ENCODE measurements around the gene APPL1.

DNA sequence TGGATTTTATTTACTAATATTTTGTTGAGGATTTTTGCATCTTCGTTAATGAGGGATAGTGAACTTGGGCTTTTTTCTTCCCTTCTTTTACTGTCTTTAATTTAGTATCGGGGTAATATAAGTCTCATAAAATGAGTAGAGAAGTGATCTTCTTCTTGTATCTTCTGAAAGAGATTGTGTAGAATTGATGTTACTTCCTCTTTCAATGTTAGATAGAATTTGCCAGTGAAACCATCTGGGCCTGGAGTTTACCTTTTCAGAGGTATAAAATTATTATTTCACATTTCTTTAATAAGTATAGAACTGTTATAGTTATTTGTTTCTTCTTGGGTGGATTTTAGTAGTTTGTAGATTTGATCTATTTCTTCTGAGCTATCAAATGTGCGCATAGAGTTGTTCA lies 35.5 kb upstream of the APPL1 start:
- TF ChIP-seq SUZ12 (IDR thresholded peaks at IDR 0.05; ENCODE audit: extremely low read depth, insufficient read depth, insufficient read length) (no peak), ZNF274 (IDR thresholded peaks at IDR 0.05; ENCODE audit: low read depth, low read length) (no peak)
